Neural cell (in vitro differentiated cells): Measurements from ENCODE around the gene NDC1. TPM values are rescaled to one million over a fixed set of nuclear protein-coding genes. Genes with fewer than 3 reads are reported as not detected.

ENCODE experiments used
- H2AFZ ChIP-seq: fragments of 200-600, 300-800 bp; sonication (generic), shearing (Covaris generic); 2 replicates; pipeline ENCODE4 v1.6.0; 2014; ENCODE audit warnings: low read depth, mild to moderate bottlenecking, antibody characterized with exemption, low read length, moderate library complexity
- H3F3A ChIP-seq: fragments of 200-600 bp; shearing (Covaris generic); 2 replicates; pipeline ENCODE4 v1.6.1; 2016; ENCODE audit warnings: mild to moderate bottlenecking, moderate library complexity, mixed read lengths, antibody characterized with exemption, low read length; ENCODE audit not compliant: insufficient read depth, poor library complexity, severe bottlenecking
- H3K27ac ChIP-seq: fragments of 200-600, 300-800 bp; sonication (generic), shearing (Covaris generic); 2 replicates; pipeline ENCODE4 v1.5.1; 2014; ENCODE audit warnings: mild to moderate bottlenecking, low read length, moderate library complexity
- H3K27me3 ChIP-seq: fragments of 300-800, 200-600 bp; sonication (generic), shearing (Covaris generic); 2 replicates; pipeline ENCODE4 v1.6.0; 2014; ENCODE audit warnings: mild to moderate bottlenecking, low read depth, low read length, moderate library complexity; ENCODE audit not compliant: insufficient read depth
- H3K36me3 ChIP-seq: fragments of 300-800, 200-600 bp; sonication (generic), shearing (Covaris generic); 2 replicates; pipeline ENCODE4 v1.5.1; 2014; ENCODE audit warnings: mild to moderate bottlenecking, antibody characterized with exemption, low read length, moderate library complexity; ENCODE audit not compliant: insufficient read depth
- H3K4me2 ChIP-seq: fragments of 300-800, 200-600 bp; sonication (generic), shearing (Covaris generic); 2 replicates; pipeline ENCODE4 v1.6.0; 2014; ENCODE audit warnings: mild to moderate bottlenecking, low read length
- H3K4me3 ChIP-seq: fragments of 300-800, 200-600 bp; sonication (generic), shearing (Covaris generic); 2 replicates; pipeline ENCODE4 v1.5.1; 2014; ENCODE audit warnings: mild to moderate bottlenecking, low read length, moderate library complexity
- H3K79me2 ChIP-seq: fragments of 200-600 bp; shearing (Covaris generic); replicated peaks from 2 replicates; pipeline ENCODE4 v1.6.0; 2014; ENCODE audit warnings: mild to moderate bottlenecking, low read length, moderate library complexity; ENCODE audit not compliant: insufficient read depth
- H3K9ac ChIP-seq: fragments of 300-800, 200-600 bp; sonication (generic), shearing (Covaris generic); 2 replicates; pipeline ENCODE4 v1.6.1; 2016; ENCODE audit warnings: mild to moderate bottlenecking, low read length, mixed read lengths
- H3K9me2 ChIP-seq: fragments of 200-600 bp; shearing (Covaris generic); 2 replicates; pipeline ENCODE4 v1.6.1; 2016; ENCODE audit warnings: mild to moderate bottlenecking, low read length, mixed read lengths; ENCODE audit not compliant: insufficient read depth
- H3K9me3 ChIP-seq: fragments of 200-600, 300-800 bp; sonication (generic), shearing (Covaris generic); 2 replicates; pipeline ENCODE4 v1.6.1; 2016; ENCODE audit warnings: mild to moderate bottlenecking, mixed run types, low read length, moderate library complexity, mixed read lengths
- H4K20me1 ChIP-seq: fragments of 200-600 bp; shearing (Covaris generic); 2 replicates; pipeline ENCODE4 v1.6.1; 2016; ENCODE audit warnings: mild to moderate bottlenecking, mixed run types; ENCODE audit not compliant: insufficient read depth
- CTCF ChIP-seq: fragments of 450-650 bp; IDR thresholded peaks from 2 replicates; pipeline ENCODE4 v1.5.1; 2014; ENCODE audit warnings: antibody characterized with exemption, mild to moderate bottlenecking, moderate library complexity; ENCODE audit not compliant: poor library complexity, severe bottlenecking
- EP300 ChIP-seq: fragments of 450-650 bp; conservative IDR thresholded peaks from 2 replicates; pipeline ENCODE4 v1.6.1; 2014; ENCODE audit warnings: antibody characterized with exemption, mild to moderate bottlenecking, moderate library complexity; ENCODE audit not compliant: poor library complexity, severe bottlenecking
- EZH2 ChIP-seq: fragments of 200-600, 300-800 bp; shearing (Covaris generic), sonication (generic); IDR thresholded peaks from 2 replicates; pipeline ENCODE4 v1.6.1; 2014; ENCODE audit warnings: antibody characterized with exemption, low read length, borderline replicate concordance, mild to moderate bottlenecking; ENCODE audit not compliant: insufficient read depth, poor library complexity, severe bottlenecking
- MXI1 ChIP-seq: fragments of 450-650 bp; conservative IDR thresholded peaks from 2 replicates; pipeline ENCODE4 v1.6.1; 2014; ENCODE audit warnings: antibody characterized with exemption, mild to moderate bottlenecking; ENCODE audit not compliant: poor library complexity, severe bottlenecking
- POLR2AphosphoS5 ChIP-seq: IDR thresholded peaks from 2 replicates; pipeline ENCODE4 v1.6.1; 2012
- RAD21 ChIP-seq: fragments of 450-650 bp; conservative IDR thresholded peaks from 2 replicates; pipeline ENCODE4 v1.6.1; 2014; ENCODE audit warnings: antibody characterized with exemption, mild to moderate bottlenecking, moderate library complexity
- REST ChIP-seq: IDR thresholded peaks from 2 replicates; pipeline ENCODE4 v1.6.1; 2012; ENCODE audit warnings: borderline replicate concordance
- SMC3 ChIP-seq: fragments of 450-650 bp; conservative IDR thresholded peaks from 2 replicates; pipeline ENCODE4 v1.6.1; 2014; ENCODE audit warnings: antibody characterized with exemption, mild to moderate bottlenecking, moderate library complexity; ENCODE audit not compliant: poor library complexity
- TAF1 ChIP-seq: IDR thresholded peaks from 2 replicates; pipeline ENCODE4 v1.6.1; 2012; ENCODE audit warnings: low read depth
- polyA plus RNA-seq: library from polyadenylated mRNA; depleted of rRNA; stranded (reverse); fragments of >200 nt; gene quantifications from 2 replicates; pipeline ENCODE4 v1.2.3, GENCODE V29; 2014

The NDC1 gene
- polyA plus RNA-seq, 1 donor from 2014 or later, result 18.0 TPM

- Histone ChIP-seq H2AFZ (no peak overlapping the region), H3K36me3 (no peaks in the 10 kb centered on the region), H3K9ac (no peak overlapping the region), H3K27ac (no peak overlapping the region), H3K4me2 (no peak overlapping the region), H3K79me2 (no peaks in the 10 kb centered on the region), H3K27me3 (no peaks in the 10 kb centered on the region), H3K9me2 (no peaks in the 10 kb centered on the region), H3K4me3 (no peak overlapping the region), H3K9me3 (no peaks in the 10 kb centered on the region), H3F3A (no peaks in the 10 kb centered on the region), H4K20me1 (no peaks in the 10 kb centered on the region)
- TF ChIP-seq MXI1 (no peak), RAD21 (no peak), TAF1 (no peak), CTCF (no peak), EZH2 (no peak), REST (no peak), EP300 (no peak)
Observed at GRCh38 chr1:53718443-53718842, 119.7 kb downstream of the NDC1 start.

- Histone ChIP-seq H3K27me3 (no peaks in the 10 kb centered on the region), H3K9me2 (no peaks in the 10 kb centered on the region), H3K27ac (no peak overlapping the region), H3K36me3 (no peaks in the 10 kb centered on the region), H2AFZ (no peak overlapping the region), H3K4me2 (no peak overlapping the region), H4K20me1 (no peaks in the 10 kb centered on the region), H3K9me3 (no peaks in the 10 kb centered on the region), H3K79me2 (no peaks in the 10 kb centered on the region), H3K9ac (no peak overlapping the region), H3F3A (no peaks in the 10 kb centered on the region), H3K4me3 (no peak overlapping the region)
- TF ChIP-seq CTCF (no peak), SMC3 (no peak), REST (no peak), MXI1 (no peak), TAF1 (no peak), EP300 (no peak), EZH2 (no peak), POLR2AphosphoS5 (no peak), RAD21 (no peak)
Observed at GRCh38 chr1:53717025-53717804, 120.9 kb downstream of the NDC1 start.
